Stimulated activated CD4-positive, alpha-beta T cell treated with anti-CD3 and anti-CD28 coated beads, TNF-alpha, amount 100 ng/mL, for 24 hours (primary cell): ENCODE measurements around the gene MEIS2.

ENCODE experiments used
- DNase-seq, 3 experiments: peaks; one replicate each; pipeline ENCODE4 v3.0.0-alpha.2; 2020; ENCODE audit warnings: low read depth in 3 of 3

Gene MEIS2

DNA sequence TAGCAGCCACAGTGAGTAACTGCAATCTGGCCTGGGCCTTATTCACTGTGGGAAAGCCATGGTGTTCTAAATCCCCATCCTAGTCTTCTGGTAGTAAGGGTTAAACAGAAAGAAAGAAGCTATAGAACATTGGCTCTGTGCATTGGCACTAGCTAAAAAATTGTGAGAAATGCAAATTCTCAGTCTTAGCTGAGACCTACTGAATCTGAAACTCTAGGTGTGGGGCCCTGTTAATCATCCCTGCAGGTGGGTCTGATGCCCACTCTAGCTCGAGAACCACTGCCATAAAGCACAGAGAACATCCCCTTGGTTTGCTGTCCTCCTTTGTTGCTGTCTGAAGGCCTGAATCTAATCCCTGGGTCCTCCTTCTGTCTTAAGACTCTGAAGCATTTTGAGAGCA is 59.3 kb downstream of the MEIS2 start:
- DNase-seq, result no peak

GRCh38 chr15:37040072-37040742 is 60.1 kb downstream of the MEIS2 start:
- no peak for DNase-seq

- DNase-seq, result no peak
Measured at GRCh38 chr15:37038716-37039106, 61.6 kb downstream of the MEIS2 start.

- no peak for DNase-seq
Measured at GRCh38 chr15:37037850-37038715, 62.3 kb downstream of the MEIS2 start.

DNA sequence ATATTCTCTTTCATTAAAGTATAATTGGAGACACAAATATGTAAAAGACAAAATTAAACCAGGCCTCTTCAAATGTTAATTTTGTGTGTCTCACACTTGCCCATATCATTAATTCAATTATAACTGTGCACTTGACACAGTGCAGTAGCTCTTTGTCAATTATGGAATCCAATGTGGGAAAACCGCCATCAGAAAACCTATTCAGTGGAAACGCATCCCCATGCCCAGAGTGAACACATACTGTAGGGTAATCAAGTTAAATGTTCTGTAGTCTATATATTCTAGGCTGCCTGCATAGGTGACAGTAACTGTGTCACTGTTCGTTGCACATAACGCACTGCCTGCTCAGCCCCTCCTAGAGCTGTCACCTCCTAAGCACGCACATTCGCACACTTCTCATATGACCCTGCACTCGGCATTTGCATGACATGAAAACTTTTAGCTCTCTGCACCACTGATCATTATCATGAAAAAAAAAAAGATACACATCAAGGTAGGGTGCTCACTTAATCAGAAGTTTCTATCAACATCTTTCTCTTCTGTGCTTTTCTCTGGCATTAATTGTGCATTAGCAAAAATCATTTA is 63.2 kb downstream of the MEIS2 start:
- DNase-seq, result no peak

DNA sequence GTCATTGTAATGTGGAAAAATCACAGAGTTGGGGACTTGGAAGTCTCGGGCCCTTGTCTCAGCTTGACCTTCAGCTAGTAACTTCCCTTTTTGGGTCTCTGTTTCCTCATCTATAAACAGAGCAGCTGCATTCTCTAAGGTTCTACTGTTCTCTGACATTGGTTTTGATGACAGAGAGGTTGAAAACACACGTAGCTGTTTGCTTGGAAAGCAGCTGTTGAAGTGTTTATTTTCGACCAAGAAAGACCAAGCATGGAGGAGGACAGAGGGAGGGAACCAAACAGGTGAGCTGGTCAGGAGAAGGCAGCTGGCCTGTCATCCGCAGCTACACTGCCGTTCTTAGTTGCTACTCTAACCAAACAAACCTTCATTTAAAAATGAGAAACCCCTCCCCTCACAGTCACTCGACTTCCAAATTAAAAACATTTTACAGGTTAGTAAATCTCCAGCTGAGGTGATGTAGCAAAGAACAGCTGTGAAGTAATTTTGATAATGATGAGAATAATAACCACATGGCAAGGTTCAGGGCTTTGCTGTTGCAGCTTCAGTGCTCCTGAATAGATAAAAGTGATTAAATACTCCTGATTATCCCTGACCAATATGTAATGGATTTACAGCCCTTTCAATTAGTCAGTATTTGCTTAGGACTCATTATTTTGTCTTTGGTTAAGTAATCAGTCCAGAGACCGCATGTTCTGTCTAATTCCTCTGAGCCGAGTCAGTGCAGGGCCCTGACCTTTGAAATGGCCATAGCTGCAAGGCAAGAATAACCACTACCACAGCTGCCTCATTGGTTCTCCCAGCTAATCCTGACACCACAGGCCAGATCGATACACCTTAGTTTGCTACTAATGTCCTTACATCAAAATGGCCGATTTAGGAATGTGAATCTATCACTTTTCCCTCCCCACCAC is 65.3 kb downstream of the MEIS2 start:
- DNase-seq, result no peak

DNA sequence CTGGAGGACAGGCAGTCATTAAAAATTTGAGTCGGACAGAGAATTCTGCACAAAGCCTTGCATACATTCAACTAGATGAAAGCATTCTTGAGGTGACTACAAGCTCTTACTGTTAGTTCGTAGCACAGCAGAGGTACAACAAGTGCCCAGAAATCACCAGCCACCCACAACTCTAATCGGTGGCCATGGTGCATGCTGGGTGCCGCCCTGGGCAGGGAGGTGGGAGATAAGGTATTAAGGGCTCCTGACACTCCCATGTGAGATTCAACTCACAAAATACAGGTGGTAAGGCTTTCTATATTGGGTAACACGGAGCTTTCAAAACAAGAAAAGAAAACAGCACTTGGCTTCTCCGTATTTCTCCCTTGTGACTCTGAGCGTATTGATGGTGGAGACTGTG is 66.0 kb downstream of the MEIS2 start:
- no peak for DNase-seq

GRCh38 chr15:37032091-37032775 is 68.1 kb downstream of the MEIS2 start:
- DNase-seq, result no peak

- no peak for DNase-seq
Measured at GRCh38 chr15:37031198-37031597, 69.2 kb downstream of the MEIS2 start.

- DNase-seq, result no peak
Measured at GRCh38 chr15:37028625-37029296, 71.6 kb downstream of the MEIS2 start.

GRCh38 chr15:37020852-37021251 is 79.5 kb downstream of the MEIS2 start:
- no peak for DNase-seq

DNA sequence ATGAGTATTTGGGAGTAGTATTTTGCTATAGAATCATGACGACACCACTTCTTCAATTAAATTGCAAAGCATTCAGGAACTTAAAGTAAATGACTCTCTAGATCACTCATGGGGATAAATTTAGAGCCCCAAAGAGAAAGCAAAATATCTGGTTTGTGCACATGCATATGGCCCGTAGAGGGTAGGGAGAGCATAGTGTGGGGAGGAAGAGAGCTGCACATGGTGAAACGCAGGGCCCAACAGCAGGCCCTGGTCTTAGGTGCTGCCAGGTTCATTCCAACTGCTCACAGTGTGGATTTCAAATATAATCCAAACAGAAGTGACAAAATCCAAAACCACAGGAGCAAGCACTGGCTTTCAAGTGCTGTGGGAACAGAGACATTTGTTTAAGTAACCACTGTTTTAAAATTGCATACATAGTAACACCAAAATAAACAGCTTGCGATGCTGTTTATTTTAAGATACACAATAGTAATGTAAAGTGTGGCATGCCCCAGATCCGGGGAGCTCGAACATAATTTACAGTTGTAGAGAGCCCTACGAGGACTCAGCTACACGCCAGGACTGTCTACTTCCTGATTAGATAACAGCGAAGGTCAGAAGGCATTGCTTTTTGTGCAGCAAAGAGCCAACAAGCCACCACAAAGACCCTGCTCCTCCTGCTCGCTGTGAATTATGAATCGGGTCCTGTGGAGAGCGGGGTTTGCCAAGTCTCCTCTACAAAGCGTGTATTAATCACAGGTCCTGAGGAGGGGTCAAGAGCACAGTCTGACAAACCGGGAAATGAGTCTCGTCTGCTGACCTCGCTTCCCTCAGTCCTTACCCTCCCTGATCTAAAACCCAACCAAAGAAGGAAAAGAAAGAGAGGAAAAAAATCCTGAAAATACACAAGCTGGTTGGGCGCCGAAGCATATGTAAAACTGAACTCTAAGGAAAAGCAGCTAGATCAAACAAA is 80.6 kb downstream of the MEIS2 start:
- DNase-seq, result no peak

DNA sequence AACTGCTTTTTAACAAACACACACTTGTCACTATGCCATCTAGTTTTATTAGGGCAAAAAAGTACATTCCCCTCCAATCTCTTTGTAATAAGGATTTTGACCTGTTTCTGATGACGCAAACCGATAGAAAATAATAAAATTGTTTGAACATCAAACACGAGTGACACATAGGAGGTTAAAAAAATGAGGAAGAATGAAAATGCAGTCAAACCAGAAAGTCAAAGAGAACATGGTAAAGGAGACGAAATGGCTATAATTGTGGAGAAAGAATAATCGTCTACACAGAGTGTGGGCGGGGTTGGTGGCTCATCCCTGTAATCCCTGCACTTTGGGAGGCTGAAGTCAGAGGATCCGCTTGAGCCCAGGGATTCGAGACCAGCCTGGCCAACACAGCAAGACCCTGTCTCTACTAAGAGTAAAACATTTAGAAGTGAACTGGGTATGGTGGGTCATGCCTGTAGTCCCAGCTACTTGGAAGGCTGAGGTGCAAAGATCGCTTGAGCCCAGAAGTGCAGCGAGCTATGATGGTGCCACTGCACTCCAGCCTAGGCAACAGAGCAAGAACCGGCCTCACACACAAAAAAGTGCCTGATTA is 83.2 kb downstream of the MEIS2 start:
- no peak for DNase-seq

GRCh38 chr15:37016231-37016630 is 84.1 kb downstream of the MEIS2 start:
- DNase-seq, result no peak

- no peak for DNase-seq
Measured at GRCh38 chr15:37015451-37015850, 84.9 kb downstream of the MEIS2 start.

DNA sequence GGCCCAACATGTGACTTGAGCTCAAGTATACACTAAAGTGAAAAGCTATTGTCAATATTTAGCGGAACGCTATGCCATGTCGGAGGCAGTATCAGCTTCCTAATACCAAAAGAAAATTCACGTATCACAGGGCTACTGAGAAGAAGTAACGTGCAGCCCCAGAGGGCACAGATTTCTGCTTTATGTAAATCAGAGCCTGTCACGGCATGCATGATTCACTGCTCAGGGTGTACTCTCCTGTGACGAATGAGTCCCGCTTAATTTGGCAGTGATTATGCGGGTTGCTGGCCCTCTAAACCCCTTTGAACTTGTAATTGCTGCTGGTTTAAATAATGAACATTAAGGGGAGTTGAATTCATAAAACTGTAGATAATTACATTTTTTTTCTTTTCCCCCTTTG is 85.3 kb downstream of the MEIS2 start:
- DNase-seq, result no peak

DNA sequence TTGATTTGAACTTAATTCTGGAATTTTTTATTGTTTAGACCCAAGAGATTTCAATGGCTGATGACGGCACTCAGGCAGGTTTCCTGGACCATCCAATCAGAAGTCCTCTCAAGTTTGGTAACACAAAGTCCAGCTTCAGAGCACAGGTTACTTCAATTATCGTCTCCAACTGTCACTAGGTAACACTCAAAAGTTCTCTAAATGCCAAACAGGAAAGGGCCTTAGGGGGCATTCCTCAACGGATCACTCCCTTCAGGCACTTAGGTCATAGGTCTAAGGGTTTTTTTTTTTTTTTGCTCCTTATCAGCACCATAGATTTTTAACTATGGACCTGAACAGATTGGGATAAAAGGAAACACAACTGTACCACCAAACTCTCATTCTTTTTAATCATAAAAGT is 85.8 kb downstream of the MEIS2 start:
- DNase-seq, result no peak

- DNase-seq, result no peak
Measured at GRCh38 chr15:37014137-37014536, 86.2 kb downstream of the MEIS2 start.

DNA sequence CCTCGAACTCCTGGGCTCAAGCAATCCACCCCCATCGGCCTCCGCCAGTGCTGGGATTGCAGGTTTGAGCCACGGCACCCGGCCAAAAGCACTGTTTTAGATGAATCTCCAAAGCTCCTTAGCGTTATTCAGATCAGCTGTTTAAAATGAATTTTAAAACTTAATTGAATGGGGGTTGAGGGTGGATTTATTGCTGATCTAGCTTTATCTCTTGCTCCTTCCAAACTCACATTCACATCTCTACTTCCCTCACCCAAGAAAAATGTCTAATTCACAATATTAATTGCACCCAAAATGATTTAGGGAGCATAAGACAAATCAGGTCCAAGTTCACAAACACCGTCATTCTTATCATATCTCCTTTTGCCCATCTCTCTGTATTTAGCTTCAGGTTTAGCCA is 89.8 kb downstream of the MEIS2 start:
- no peak for DNase-seq
